Hypothalamus (tissue), 51 donors: Measurements from ENCODE around the gene USP30.

ENCODE experiments used
- DNase-seq, 51 donors: peaks; one replicate each; lab custom pipeline; 2025; lab: John Stamatoyannopoulos, UW

Gene USP30

DNA sequence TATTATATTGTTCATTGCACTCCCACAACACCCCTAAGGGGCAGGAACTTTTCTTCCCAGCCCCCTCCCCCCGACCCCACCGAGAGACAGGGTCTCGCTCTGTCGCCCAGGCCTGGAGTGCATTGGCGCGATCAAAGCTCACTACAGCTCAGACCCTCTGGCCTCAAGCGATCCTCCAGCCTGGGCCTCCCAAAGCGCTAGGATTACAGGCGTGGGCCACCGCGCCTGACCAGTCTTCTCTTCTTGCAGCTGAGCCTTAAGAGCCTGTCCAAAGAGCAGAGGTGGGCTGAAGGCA is 44.7 kb downstream of the USP30 start:
- no peak for DNase-seq

DNA sequence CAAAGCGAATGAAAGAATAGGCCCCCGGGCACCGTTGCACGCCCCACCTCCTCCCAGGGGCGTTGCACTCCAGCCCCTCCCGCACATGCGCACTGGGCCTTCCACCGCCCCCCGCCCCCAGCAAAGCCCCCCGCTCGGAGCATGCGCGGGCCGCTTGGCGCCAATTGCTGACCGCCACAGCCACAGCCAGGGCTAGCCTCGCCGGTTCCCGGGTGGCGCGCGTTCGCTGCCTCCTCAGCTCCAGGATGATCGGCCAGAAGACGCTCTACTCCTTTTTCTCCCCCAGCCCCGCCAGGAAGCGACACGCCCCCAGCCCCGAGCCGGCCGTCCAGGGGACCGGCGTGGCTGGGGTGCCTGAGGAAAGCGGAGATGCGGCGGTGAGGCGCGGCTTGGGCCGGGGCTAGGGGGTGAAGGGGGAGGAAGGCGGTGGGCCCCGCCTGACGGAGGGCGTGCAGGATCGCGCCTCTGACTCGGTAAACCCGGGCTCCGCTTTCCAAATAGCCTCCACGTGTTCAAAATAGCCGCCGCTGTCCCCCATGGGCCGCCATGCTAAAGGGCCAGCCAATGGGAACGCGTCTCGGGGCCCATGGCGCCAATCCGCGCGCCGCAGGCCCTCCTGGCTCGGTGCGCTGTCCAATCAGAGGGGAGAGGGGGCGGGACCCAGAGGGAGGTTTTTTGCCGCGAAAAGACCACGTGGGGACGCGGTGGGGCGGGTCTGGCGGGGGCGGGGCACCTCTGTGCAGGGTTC is 45.2 kb downstream of the USP30 start, which contains the start of gene UNG:
TSS of gene UNG (plus strand) at position 163 of the 748 bp plus-strand sequence. CDS start at position 246, 83 bp downstream.
- peak; percentile 76 to 98 (median 94) for DNase-seq

DNA sequence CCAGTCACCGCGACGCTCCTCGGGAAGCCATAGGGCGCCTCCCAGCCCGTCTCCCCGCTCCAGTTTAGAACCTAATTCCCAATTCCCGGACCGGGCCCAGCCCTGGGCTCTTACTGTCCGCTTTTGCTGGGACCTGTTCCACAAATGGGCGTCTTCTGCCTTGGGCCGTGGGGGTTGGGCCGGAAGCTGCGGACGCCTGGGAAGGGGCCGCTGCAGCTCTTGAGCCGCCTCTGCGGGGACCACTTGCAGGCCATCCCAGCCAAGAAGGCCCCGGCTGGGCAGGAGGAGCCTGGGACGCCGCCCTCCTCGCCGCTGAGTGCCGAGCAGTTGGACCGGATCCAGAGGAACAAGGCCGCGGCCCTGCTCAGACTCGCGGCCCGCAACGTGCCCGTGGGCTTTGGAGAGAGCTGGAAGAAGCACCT is 45.8 kb downstream of the USP30 start:
- peak in 6 of 51 donors; percentile 67 to 89 (median 74) for DNase-seq

DNA sequence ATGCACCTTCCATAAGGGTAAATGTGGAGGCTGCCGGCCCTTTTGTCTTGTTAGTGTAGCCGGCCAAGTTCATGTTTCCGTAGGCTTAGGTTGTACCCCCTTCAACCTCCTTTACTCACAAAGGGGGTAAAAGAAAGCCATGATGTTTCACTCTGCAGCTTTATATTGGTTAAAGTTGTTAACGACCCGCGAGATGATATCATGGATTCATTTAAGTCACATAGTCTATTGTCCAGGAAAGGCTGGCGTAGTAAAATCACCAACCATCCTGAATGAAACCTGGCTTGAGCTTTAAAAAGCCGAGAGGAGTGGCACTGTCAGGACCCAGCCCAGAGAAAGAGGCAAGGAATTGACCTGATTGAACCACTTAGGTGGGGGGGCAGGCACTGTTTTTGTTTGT is 46.3 kb downstream of the USP30 start:
- DNase-seq, result no peak

DNA sequence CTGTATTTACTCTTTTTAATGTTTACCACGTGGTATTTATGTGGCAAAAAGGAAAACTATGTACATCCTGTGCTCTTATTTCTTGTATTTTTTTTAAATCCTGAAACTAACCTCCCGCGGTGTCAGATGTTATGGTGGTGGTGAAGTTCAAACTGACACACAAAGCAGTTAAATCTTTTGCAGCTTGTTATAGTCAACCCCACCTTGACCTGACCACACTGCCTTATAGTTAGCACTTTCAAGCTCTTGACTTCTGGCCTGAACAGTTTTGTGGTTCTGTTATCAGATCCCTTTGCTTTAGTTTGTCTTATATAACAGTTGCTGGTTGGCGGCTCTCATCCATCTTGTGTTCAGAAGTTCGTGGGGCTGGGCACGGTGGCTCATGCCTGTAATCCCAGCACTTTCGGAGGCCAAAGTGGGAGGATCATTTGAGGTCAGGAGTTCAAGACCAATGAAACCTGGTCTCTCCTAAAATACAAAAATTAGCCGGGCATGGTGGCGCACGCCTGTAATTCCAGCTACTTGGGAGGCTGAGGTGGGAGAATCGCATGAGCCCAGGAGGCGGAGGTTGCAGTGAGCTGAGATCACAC is 47.1 kb downstream of the USP30 start:
- DNase-seq, result no peak

DNA sequence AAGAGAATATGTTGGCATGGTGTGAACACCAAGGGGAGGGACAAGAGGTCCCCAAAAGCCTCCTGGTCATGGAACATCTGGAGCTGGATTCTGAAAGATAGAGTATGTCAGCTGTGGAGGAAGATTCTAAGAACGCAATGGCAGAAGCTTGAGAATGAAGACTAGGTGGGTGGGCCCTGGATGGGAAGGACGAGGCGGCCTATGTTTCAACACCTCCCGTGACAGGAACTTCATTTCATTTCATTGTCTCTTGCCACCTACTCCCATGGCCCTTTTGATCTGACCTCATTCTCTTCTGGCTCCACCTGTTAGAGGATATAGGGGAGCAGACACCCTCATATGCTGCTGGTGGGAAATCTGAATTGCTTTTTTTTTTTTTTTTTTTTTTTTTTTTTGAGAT is 48.4 kb downstream of the USP30 start:
- no peak for DNase-seq

DNA sequence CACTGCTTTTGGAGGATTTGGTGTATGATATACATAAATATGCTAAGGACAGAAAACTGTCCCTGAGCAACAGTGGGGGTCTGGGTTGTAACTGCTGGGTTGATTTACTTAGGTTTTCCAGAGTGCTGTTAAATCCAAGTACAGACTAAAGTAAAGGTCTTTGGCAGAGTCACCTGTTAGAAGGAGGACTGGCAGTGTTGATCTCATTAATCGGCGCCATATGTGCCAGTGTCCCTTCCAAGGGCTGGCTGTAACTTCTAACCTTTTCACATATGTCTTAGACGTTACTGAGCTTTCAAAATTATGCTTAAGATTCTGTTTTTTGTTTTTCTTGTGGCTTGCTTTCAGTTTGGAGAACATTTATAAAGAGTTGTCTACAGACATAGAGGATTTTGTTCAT is 50.1 kb downstream of the USP30 start:
- DNase-seq, result no peak

DNA sequence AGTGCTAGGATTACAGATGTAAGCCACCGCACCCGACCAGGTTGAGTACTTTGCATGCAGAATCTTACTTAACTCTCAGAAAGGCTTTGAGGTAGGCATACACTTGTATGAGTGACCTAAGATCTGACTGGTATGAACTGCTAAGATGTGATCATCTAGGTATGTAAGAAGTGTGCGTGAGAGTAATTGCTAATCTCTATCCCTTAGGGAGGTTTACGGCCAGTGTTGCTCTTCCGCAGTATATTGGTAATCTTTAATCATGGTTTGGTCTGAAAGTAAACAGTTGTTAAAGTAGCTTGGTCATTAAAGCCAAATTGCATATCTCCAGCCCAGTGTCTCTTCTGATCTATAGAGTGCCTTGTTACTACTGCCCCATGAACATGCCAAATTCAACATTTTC is 52.8 kb downstream of the USP30 start:
- DNase-seq, result no peak

DNA sequence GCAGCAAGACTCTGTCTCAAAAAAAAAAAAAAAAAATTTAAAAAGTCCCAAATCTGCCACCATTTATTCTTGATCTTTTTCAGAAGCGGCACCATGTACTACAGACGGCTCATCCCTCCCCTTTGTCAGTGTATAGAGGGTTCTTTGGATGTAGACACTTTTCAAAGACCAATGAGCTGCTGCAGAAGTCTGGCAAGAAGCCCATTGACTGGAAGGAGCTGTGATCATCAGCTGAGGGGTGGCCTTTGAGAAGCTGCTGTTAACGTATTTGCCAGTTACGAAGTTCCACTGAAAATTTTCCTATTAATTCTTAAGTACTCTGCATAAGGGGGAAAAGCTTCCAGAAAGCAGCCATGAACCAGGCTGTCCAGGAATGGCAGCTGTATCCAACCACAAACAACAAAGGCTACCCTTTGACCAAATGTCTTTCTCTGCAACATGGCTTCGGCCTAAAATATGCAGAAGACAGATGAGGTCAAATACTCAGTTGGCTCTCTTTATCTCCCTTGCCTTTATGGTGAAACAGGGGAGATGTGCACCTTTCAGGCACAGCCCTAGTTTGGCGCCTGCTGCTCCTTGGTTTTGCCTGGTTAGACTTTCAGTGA is 57.5 kb downstream of the USP30 start:
- DNase-seq, result peak in 4 of 51 donors; percentile 8 to 43 (median 34)

DNA sequence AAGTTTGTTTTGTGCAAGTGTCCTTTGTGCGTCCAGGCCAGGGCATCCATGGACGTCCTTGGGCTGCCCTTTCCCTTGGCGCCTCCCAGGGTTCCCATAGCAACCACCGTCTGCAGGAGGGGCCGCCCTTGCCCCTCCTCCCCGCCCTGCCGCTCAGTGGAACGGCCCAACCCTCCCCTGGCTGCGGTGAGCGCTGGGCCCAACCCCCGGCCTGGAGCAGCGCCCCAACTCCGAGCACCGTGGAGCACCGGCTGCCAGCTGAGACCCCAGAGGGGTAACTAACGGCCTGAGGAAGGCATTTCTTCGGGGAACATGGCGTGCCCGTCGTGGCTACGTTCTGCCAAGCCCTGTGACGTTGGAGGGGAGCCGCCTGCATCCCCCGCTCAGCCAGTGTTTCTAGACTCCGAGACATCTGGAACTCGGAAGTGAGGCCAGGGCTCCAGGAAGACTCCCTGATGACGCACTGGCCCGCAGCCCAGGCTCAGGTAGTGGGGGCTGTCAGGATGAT is 58.7 kb downstream of the USP30 start:
- peak in 50 of 51 donors; percentile 32 to 94 (median 81) for DNase-seq

DNA sequence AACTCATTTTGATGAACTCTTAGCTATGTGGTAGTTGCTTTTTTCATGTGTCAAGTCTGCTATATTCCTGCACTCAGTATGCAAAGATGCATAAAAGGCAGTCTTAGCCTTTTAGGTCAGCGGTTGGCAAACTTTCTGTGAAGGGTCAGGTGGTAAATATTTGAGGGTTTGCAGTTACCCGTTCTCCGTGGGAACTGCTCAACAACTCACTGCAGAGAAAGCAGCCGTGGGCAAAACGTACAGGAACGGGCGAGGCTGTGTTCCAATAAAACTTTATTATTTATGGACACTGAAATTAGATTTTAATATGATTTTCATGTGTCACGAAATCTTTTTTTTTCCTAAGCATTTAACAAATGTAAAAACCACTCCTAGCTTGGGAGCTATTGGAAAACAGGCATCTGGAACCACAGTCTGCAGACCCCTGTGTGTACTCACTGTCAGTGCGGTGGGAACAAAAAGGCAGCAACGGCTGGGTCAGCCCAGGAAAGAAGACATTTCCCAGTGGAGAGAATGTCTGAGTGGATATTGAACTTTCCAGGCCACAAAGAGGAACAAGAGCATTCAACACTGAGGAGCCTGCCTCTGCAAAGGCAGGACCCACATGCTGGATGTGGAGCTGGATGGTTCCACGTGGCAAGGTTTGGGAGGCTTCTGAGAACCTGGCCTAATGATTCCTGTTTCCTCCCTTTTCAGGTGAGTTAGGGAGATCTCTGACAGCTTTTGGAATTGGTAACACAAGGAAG is 60.5 kb downstream of the USP30 start:
- DNase-seq, result no peak

DNA sequence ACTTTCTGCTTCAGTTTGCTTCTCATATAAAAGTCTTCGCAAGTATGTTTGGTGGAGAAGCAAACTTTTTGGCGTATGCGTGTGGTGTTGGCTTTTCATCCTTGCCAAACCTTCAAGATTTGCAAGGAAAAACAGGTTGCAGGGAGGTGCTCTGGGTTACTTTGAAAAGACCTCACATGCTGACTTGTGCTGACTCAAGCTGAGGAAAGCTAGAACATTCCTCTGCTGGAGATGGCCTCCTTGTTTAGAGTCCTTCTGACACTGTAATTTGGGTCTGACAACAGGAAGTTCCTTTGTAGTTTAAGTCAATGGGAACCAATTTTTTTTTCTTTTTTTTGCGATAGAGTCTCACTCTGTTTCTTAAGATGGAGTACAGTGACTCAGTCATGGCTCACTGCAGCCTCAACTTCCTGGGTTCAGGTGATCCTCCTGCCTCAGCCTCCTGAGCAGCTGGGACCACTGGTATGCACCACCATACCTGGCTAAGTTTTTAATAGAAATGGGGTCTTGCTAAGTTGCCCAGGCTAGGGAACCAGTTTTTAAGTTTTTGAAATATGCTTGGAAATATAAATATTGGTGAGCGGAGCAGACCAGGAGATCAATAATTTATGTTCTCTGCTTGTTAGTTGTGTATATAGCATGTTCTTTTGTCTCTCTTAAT is 61.4 kb downstream of the USP30 start:
- DNase-seq, result no peak

DNA sequence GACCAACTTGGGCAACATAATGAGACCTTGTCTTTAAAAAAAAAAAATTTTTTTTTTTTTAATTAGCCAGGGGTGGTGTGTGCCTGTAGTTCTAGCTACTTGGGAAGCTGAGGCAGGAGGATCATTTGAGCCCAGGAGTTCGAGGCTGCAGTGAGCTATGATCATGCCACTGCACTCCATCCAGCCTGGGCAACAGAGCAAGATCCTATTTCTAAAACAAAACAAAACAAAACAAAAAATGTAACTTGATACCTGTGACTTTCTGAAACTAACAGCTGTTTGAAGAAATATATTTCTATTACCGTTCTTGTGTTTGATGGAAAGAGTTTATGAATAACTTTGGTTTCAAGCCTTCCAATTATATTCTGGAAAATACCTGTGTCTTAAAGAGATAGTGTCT is 62.3 kb downstream of the USP30 start:
- DNase-seq, result no peak

DNA sequence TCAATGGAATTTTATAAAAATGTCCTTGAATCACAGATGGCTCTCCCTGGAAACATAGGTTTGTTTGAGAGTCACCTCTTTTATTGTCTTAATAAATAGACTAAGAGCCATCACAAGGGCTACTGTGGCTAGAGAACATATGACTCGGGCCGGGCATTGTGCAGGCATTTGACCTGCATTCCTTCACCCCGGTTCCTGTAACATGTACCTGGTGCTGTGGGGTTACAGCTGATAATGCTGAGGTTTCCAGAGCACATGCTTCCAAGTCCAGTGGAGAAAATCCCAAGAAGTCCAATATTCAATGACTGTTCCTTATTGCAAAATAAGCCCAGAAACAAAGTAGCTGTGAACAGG is 63.0 kb downstream of the USP30 start:
- no peak for DNase-seq

DNA sequence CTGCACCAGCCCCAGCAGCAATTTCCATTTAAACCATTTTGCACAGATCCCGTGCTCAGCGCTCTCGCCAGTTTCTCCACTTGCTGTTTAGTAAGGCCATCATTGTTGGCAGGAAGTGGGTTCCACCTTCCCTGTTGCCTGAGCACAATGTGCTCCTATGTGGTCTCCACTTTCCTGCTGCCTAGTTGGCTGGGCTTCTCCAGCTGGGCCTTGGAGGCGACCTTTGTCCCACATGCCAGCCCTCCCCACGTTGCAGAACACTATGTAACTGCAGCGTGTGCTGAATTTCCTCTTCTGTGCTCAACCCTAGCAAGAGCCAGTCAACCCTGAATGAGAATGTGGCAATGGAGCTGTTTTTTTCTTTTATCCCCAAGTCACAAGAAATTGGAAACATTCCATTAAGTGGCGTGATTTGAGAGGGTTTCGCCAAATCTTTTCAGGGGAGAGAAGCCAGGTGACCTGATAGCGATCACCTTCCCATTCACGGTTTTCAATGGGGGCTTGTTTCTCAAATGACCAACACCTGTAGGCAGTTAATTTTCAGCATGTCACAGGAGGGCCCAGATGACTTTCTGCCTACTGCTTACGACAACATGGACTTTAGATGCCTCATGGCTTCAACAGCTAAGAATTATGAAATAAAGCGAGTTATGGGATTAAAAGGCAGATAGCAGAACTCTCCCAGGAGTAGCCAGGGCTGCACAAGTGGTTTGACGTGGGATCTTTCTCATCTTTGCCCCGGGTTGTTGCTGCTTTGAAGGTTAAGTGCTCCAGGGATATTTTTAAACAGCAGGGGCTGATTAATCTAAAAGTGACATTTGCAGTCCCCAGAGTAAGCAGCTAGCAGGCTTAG is 63.6 kb downstream of the USP30 start, which contains the start of gene ACACB:
TSS of gene ACACB (plus strand) at position 830 of the 853 bp plus-strand sequence. CDS start 22,819 bp downstream, outside the sequence.
- peak in 44 of 51 donors; percentile 16 to 92 (median 62) for DNase-seq

DNA sequence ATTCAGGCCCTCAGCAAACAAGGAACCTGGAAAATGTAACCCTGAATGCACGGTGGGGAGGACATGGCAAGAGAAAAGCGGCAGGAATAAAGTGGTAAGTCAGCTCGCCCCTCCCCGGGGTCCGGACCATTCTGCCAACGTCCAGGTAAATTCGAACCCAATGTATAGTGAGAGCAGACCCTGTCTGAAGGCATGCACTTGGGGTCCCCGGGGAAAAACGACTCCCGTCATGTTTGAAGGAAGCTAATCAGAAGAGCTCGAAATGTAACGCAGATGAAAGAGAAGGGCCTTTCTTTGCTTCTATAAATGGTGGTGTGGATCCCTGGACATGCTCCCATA is 64.2 kb downstream of the USP30 start:
- no peak for DNase-seq

DNA sequence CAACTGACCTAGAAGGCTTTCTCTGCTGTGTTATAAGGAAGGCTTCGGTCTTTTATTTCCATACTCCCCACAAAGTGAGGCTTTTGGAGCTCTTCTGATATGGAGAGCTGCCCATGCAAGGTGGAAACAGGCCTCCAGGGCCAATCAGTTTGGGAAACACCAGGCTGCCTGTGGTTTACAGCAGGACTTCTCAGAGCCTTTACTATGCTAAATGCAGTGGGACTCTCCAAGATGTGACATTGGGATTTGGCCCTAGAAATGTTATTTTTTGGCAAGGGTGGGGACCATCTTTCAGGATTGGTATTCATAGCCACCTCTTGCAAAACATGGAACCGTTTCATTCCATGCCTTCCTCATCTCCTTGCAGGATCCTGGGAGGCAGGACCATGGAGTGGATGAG is 67.7 kb downstream of the USP30 start:
- no peak for DNase-seq

DNA sequence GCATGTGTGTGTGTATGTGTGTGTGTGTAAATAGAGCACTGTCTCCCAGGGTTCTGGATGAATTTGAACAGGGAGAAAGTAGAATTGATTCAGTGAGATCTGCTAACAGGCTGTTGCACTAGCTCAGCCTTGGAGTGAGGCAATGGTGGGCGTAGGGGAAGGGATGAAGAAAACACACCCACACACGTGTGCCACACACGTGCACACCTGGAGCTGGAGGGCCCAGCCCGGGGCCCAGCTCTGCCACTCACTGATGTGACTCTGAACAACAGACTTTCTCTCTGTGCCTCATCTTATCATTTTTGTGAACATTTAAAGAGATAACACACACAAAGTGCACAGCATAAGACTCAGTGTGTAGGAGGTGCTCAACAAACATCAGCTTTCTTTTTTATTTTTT is 68.2 kb downstream of the USP30 start:
- no peak for DNase-seq

DNA sequence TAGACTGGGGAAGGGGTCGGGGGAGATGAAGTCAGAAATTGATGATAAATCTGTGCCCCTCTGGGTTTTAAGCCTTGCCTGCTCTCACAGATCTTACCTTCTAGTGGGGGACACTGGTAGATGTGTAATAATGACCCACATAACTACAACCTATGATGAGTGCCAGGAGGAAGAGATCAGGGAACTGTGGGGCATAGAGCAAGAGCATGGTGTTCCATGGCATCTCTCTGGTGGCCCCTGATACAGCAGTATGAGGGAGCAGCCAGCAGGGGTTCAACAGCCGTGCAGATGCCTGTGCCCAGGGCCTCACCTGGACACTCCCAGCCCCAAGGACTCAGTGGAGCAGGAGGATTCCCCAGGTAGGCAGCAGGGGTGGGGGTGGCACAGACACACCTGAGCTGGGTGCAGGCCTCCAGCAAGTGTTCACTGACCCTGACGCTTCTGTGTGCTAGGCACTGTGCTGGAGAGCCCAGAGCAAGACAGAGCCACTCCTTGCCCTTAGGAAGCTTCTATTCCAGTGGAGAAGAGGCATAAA is 69.0 kb downstream of the USP30 start:
- no peak for DNase-seq
